CD4-positive, CD25-positive, alpha-beta regulatory T cell (primary cell): ENCODE measurements around the gene BPIFB3. TPM values are rescaled to one million over a fixed set of nuclear protein-coding genes. Genes with fewer than 3 reads are reported as not detected.
"Not testable (repeated sequence)": the region's sequence is repeated elsewhere in the genome, so short reads cannot be mapped to it uniquely, and the experiment has no call there.

Experiments used
- ATAC-seq, 2 donors: fragments of 150-1000 bp; cut with Tn5 transposase; one replicate each; pipeline ENCODE4 v1.10.0; 2021; ENCODE audit warnings: low read depth in 2 of 2, moderate number of reproducible peaks in 2 of 2, moderate library complexity in 1 of 2
- DNase-seq, 3 donors: peaks; one replicate each; pipeline versions ENCODE4 v3.0.0 to v3.0.0-alpha.2; 2012 to 2022; ENCODE audit warnings: mixed read lengths in 1 of 3
- H3K27ac ChIP-seq: one replicate; pipeline ENCODE4 v1.7.0; 2013; ENCODE audit warnings: mild to moderate bottlenecking, low read length; ENCODE audit not compliant: insufficient read depth, poor library complexity, severe bottlenecking
- H3K27me3 ChIP-seq: one replicate; pipeline ENCODE4 v1.7.0; 2013; ENCODE audit warnings: low read length; ENCODE audit not compliant: control insufficient read depth, insufficient read depth
- H3K36me3 ChIP-seq: one replicate; pipeline ENCODE4 v1.7.0; 2013; ENCODE audit warnings: mild to moderate bottlenecking, low read length, moderate library complexity; ENCODE audit not compliant: control insufficient read depth, insufficient read depth
- H3K4me1 ChIP-seq: 2 replicates; pipeline ENCODE4 v1.7.0; 2013; ENCODE audit warnings: mild to moderate bottlenecking, low read length; ENCODE audit not compliant: insufficient read depth, control insufficient read depth, poor library complexity, severe bottlenecking
- H3K4me3 ChIP-seq: one replicate; pipeline ENCODE4 v1.7.0; 2013; ENCODE audit warnings: low read depth, mild to moderate bottlenecking, low read length, moderate library complexity
- H3K9me3 ChIP-seq, 2 experiments: 1 replicate in 1 of 2; 2 replicates in 1 of 2; pipeline ENCODE4 v1.7.0; 2013; ENCODE audit warnings: low read length in 2 of 2, mild to moderate bottlenecking in 1 of 2, moderate library complexity in 1 of 2; ENCODE audit not compliant: control insufficient read depth in 2 of 2
- H3K27ac Mint-ChIP-seq, 3 donors: one replicate each; pipeline ENCODE4 v1.8.0; 2020 to 2022; ENCODE audit warnings: mild to moderate bottlenecking in 3 of 3, mixed read lengths in 3 of 3, moderate library complexity in 2 of 3
- H3K27me3 Mint-ChIP-seq: one replicate; pipeline ENCODE4 v1.8.0; 2022; ENCODE audit warnings: mild to moderate bottlenecking, mixed read lengths
- H3K36me3 Mint-ChIP-seq: one replicate; pipeline ENCODE4 v1.8.0; 2020; ENCODE audit warnings: mixed read lengths
- H3K4me1 Mint-ChIP-seq, 4 donors: one replicate each; pipeline ENCODE4 v1.8.0; 2020 to 2022; ENCODE audit warnings: mixed read lengths in 4 of 4, mild to moderate bottlenecking in 1 of 4
- H3K4me3 Mint-ChIP-seq, 4 donors: one replicate each; pipeline ENCODE4 v1.8.0; 2020 to 2022; ENCODE audit warnings: mild to moderate bottlenecking in 4 of 4, mixed read lengths in 4 of 4, moderate library complexity in 3 of 4
- H3K9me3 Mint-ChIP-seq, 7 donors: one replicate each; pipeline ENCODE4 v1.8.0; 2020 to 2022; ENCODE audit warnings: mixed read lengths in 7 of 7, mild to moderate bottlenecking in 3 of 7, moderate library complexity in 2 of 7
- polyA plus RNA-seq, 4 donors: library from polyadenylated mRNA; unstranded; fragments of 300-500 nt; fragmentation: Illumina TruSeq; gene quantifications; one replicate each; pipeline ENCODE4 v1.2.3, GENCODE V29; 2021
- total RNA-seq: library from RNA; stranded (reverse); gene quantifications from one replicate; pipeline ENCODE4 v1.2.3, GENCODE V29; 2022

Gene BPIFB3
- total and polyA plus RNA-seq, 5 donors from 2014 or later, result not detected

GRCh38 chr20:33038243-33038642 is 15.5 kb upstream of the BPIFB3 start:
- Histone ChIP-seq H3K27me3 (no peaks in the 10 kb centered on the region), H3K9me3 (peaks cover 0 to 2% of the 10 kb centered on the region in 2 experiments), H3K4me1 (no peaks in the 10 kb centered on the region), H3K27ac (no peak overlapping the region), H3K4me3 (no peak overlapping the region), H3K36me3 (no peaks in the 10 kb centered on the region)
- no peak for DNase-seq
- H3K27me3 Mint-ChIP-seq, result peaks cover 5% of the 10 kb centered on the region
- H3K27ac Mint-ChIP-seq, result no peak overlapping the region
- peaks cover 0 to 3% (median 1%) of the 10 kb centered on the region in 4 donors for H3K4me1 Mint-ChIP-seq
- H3K36me3 Mint-ChIP-seq, result no peaks in the 10 kb centered on the region
- no peak overlapping the region for H3K4me3 Mint-ChIP-seq
- ATAC-seq, result no peak
- H3K9me3 Mint-ChIP-seq, result peaks cover 0 to 5% (median 0%) of the 10 kb centered on the region in 7 donors

- ATAC-seq, result no peak
- Histone ChIP-seq H3K27me3 (no peaks in the 10 kb centered on the region), H3K9me3 (peaks cover 5% of the 10 kb centered on the region in 2 experiments), H3K4me1 (no peaks in the 10 kb centered on the region), H3K36me3 (no peaks in the 10 kb centered on the region), H3K4me3 (no peak overlapping the region), H3K27ac (no peak overlapping the region)
- Mint-ChIP-seq H3K27ac (peak overlapping the region in 1 of 3 donors; percentile 38), H3K27me3 (peaks cover 5% of the 10 kb centered on the region), H3K36me3 (peaks cover 4% of the 10 kb centered on the region), H3K4me3 (no peak overlapping the region), H3K9me3 (peaks cover 0 to 11% (median 5%) of the 10 kb centered on the region in 7 donors), H3K4me1 (peaks cover 0 to 3% (median 1%) of the 10 kb centered on the region in 4 donors)
- DNase-seq, result no peak
Measured at GRCh38 chr20:33042430-33042829, 11.3 kb upstream of the BPIFB3 start.

DNA sequence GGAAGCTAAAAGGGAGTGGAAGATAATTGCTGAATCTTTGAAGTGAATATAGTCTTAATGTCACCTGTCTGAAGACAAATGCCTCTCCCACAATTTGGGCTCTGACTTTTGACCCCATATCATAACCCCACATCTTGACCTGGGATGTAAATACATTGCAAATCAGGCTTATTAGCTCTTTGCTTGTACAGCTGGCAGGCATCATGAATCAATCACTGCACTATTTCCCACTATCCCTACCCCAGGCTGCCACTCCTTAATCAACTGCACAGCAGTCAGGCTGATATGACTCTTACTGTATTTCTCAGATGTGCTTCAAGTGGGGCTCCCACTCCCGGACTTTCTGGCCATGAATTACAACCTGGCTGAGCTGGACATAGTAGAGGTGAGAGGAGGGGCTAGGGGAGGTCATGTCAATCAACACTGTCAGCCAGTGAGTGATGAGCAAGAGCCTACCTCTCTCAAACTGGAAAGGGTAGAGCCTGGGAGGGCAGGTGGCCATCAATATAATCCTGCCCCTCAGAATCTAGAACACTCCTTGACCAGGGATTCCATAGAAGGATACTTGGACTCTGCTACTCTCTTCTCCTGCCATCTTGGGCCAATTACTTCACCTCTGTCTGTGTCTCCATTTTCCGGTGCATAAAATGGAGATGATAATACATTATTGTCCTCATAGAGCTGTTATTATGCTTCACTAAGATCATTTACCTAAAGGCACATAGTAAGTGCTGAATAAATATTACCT is 10.5 kb upstream of the BPIFB3 start:
- no peak overlapping the region for H3K27ac ChIP-seq
- Mint-ChIP-seq H3K4me3 (no peak overlapping the region), H3K27me3 (peaks cover 5% of the 10 kb centered on the region), H3K27ac (peak overlapping the region in 1 of 3 donors; percentile 38), H3K4me1 (peaks cover 0 to 1% (median 0%) of the 10 kb centered on the region in 4 donors), H3K36me3 (peaks cover 4% of the 10 kb centered on the region), H3K9me3 (peaks cover 0 to 11% (median 5%) of the 10 kb centered on the region in 7 donors)
- H3K4me3 ChIP-seq, result no peak overlapping the region
- no peaks in the 10 kb centered on the region for H3K4me1 ChIP-seq
- H3K36me3 ChIP-seq, result no peaks in the 10 kb centered on the region
- no peaks in the 10 kb centered on the region for H3K27me3 ChIP-seq
- no peak for DNase-seq
- peaks cover 5% of the 10 kb centered on the region in 2 experiments for H3K9me3 ChIP-seq
- no peak for ATAC-seq

DNA sequence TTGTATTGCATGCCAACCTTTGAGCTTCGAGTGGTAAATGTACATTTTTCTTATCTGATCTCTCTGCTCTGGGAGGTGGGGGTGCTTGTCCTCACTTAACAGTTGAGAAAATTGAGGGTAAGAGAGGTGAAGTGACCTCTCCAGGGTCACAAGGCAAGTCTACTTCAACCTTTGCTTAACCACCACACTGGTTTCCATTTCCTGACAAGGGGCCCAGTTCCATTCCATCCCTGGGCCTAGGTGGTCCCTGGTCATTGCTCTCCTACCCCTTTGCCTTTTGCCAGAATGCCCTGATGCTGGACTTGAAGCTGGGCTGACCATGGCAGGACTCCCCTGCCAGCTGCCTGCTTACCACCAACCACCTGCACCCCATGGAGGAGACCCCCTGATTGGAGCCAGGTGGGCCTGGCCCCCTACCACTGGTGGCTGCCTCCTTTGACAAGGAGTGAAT is 9.9 kb upstream of the BPIFB3 start:
- no peak overlapping the region for H3K4me3 Mint-ChIP-seq
- no peak overlapping the region for H3K27ac ChIP-seq
- ATAC-seq (no peak), DNase-seq (no peak)
- no peaks in the 10 kb centered on the region for H3K27me3 ChIP-seq
- H3K36me3 Mint-ChIP-seq, result peaks cover 4% of the 10 kb centered on the region
- H3K27ac Mint-ChIP-seq, result no peak overlapping the region
- H3K4me1 ChIP-seq, result no peaks in the 10 kb centered on the region
- no peaks in the 10 kb centered on the region for H3K4me1 Mint-ChIP-seq
- H3K9me3 Mint-ChIP-seq, result peaks cover 0 to 11% (median 5%) of the 10 kb centered on the region in 7 donors
- peaks cover 5% of the 10 kb centered on the region in 2 experiments for H3K9me3 ChIP-seq
- no peaks in the 10 kb centered on the region for H3K36me3 ChIP-seq
- no peak overlapping the region for H3K4me3 ChIP-seq
- H3K27me3 Mint-ChIP-seq, result peaks cover 5% of the 10 kb centered on the region

DNA sequence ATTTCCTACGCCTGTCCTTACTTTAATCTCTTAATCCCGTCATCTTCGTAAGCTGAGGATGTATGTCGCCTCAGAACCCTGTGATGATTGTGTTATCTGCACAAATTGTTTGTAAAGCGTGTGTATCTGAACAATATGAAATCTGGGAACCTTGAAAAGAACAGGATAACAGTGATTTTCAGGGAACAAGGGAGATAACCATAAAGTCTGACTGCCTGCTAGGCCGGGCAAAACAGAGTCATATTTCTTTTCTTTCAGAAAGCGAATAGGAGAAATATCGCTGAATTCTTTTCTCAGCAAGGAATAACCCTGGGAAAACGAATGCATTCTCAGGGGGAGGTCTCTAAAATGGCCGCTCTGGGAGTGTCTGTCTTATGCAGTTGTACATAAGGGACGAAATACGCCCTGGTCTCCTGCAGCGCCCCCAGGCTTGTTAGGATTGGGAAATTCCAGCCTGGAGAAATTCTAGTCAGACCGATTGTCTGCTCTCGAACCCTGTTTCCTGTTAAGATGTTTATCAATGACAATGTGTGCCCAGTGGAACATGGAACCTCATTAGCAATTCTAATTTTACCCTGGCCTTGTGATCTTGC is 8.5 kb upstream of the BPIFB3 start:
- not testable (repeated sequence) for DNase-seq, H3K36me3 ChIP-seq, H3K4me1 ChIP-seq, H3K4me3 ChIP-seq, ATAC-seq, H3K36me3 Mint-ChIP-seq, H3K4me1 Mint-ChIP-seq, H3K27ac ChIP-seq, H3K9me3 ChIP-seq, H3K4me3 Mint-ChIP-seq, H3K27me3 ChIP-seq, H3K27me3 Mint-ChIP-seq
- peak overlapping the region in 1 of 3 donors; percentile 43 for H3K27ac Mint-ChIP-seq
- H3K9me3 Mint-ChIP-seq, result peaks cover 0 to 11% (median 5%) of the 10 kb centered on the region in 7 donors

DNA sequence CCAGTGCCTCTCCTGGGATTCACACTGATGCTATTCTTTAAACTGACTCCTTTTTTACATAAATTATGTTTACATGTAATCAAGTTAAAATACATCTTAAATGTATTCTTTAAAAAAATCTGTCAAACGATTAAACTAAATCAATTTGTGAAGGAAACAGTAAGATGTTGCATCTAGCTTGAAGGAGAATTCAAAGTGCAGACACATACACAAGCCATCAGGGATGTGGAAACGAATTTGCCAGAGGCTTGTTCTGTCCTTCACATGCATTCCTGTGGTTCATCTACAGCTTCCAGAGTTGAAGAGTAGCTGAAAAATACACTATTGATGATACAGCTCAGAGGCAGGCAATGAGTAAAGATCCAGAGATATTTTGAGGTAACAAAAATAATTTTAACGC is 7.3 kb upstream of the BPIFB3 start:
- no peaks in the 10 kb centered on the region for H3K27me3 ChIP-seq
- Mint-ChIP-seq H3K27me3 (no peaks in the 10 kb centered on the region), H3K27ac (no peak overlapping the region), H3K36me3 (peaks cover 4% of the 10 kb centered on the region), H3K4me1 (peaks cover 0 to 2% (median 0%) of the 10 kb centered on the region in 4 donors), H3K9me3 (peaks cover 0 to 11% (median 5%) of the 10 kb centered on the region in 7 donors), H3K4me3 (no peak overlapping the region)
- no peak overlapping the region for H3K4me3 ChIP-seq
- no peaks in the 10 kb centered on the region for H3K4me1 ChIP-seq
- peaks cover 5% of the 10 kb centered on the region in 2 experiments for H3K9me3 ChIP-seq
- no peak overlapping the region for H3K27ac ChIP-seq
- no peak for ATAC-seq
- H3K36me3 ChIP-seq, result no peaks in the 10 kb centered on the region
- DNase-seq, result no peak

DNA sequence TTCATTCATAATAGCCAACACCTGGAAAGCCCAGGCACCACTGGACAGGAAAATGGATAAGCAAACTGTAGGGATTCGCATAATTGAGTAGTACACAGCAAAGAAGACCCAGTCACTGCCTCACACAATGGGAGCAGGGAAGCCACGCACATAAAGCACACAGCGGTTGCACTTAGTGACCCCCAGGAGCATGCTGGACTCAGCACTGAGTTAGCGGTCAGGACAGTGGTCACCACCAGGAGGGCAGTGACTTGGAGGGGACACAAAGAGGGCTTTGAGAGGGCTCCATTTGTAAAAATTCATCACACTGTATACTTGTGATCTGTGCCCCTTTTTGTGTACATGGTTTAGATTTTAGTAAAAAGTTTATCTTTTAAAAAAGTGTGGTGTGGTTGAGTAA is 2.4 kb upstream of the BPIFB3 start:
- Mint-ChIP-seq H3K27ac (peak overlapping the region in 2 of 3 donors; percentile 56 to 75), H3K4me1 (peaks cover 0 to 5% (median 0%) of the 10 kb centered on the region in 4 donors), H3K36me3 (peaks cover 2% of the 10 kb centered on the region), H3K27me3 (no peaks in the 10 kb centered on the region), H3K9me3 (peaks cover 0 to 6% (median 0%) of the 10 kb centered on the region in 7 donors), H3K4me3 (no peak overlapping the region)
- H3K27ac ChIP-seq, result no peak overlapping the region
- H3K36me3 ChIP-seq, result no peaks in the 10 kb centered on the region
- H3K9me3 ChIP-seq, result no peaks in the 10 kb centered on the region
- no peaks in the 10 kb centered on the region for H3K4me1 ChIP-seq
- H3K4me3 ChIP-seq, result no peak overlapping the region
- ATAC-seq (no peak), DNase-seq (no peak)
- H3K27me3 ChIP-seq, result no peaks in the 10 kb centered on the region
